Smooth muscle cell of the umbilical artery (primary cell): Measurements from ENCODE around the gene PNPLA7. TPM values are rescaled to one million over a fixed set of nuclear protein-coding genes. Genes with fewer than 3 reads are reported as not detected.

Experiments
- total RNA-seq: library from RNA; depleted of rRNA; stranded (reverse); fragments of >200 nt; gene quantifications from 2 replicates; pipeline ENCODE4 v1.2.3, GENCODE V29; 2014

Gene PNPLA7
- total RNA-seq = 0.59 and 2.3 TPM in 2 replicates

GRCh38 chr9:137550231-137550621 is at the start of gene PNPLA7:
Gene PNPLA7 (minus strand): TSS chr9:137550402. CDS start chr9:137550197, 205 bp downstream.

GRCh38 chr9:137590469-137591383 is 40.5 kb upstream of the PNPLA7 start, which contains the start of gene ZMYND19:
Gene ZMYND19 (minus strand): TSS chr9:137590512. CDS start chr9:137590263, 249 bp downstream.

GRCh38 chr9:137578518-137579258 is 28.5 kb upstream of the PNPLA7 start, which contains the start of gene DPH7:
Gene DPH7 (minus strand): TSS chr9:137578925. CDS start chr9:137578777, 148 bp downstream.

GRCh38 chr9:137551264-137552021 is 1.2 kb upstream of the PNPLA7 start, which contains the start of gene MRPL41:
Gene MRPL41 (plus strand): TSS chr9:137551879. CDS start chr9:137552082, 203 bp downstream.

GRCh38 chr9:137459152-137459600 is 91.0 kb downstream of the PNPLA7 start, which contains the start of gene NSMF:
Gene NSMF (minus strand): TSS chr9:137459334. CDS start chr9:137459102, 232 bp downstream.

GRCh38 chr9:137441289-137441934 is 108.8 kb downstream of the PNPLA7 start, which contains the start of gene ENTPD8:
Gene ENTPD8 (minus strand): TSS chr9:137441357. CDS start chr9:137438285, 3,072 bp downstream.

GRCh38 chr9:137422604-137423513 is 127.3 kb downstream of the PNPLA7 start, which contains the start of the genes EXD3 and NOXA1:
Gene EXD3 (minus strand): TSS chr9:137423162. CDS start chr9:137395357, 27,805 bp downstream.
Gene NOXA1 (plus strand): TSS chr9:137423393. CDS start chr9:137423530, 137 bp downstream.

Other genes with a start within 250 kb of the PNPLA7 start
- 0.18 and 0.30 TPM in 2 replicates for gene NRARP, start 248.1 kb downstream of the PNPLA7 start, total RNA-seq
- gene EXD3, start 127.2 kb downstream of the PNPLA7 start, total RNA-seq = 10.8 and 12.2 TPM in 2 replicates
- 0.18 and 0.30 TPM in 2 replicates for gene NOXA1, start 127.0 kb downstream of the PNPLA7 start, total RNA-seq
- not detected in 2 replicates for gene ENTPD8, start 109.0 kb downstream of the PNPLA7 start, total RNA-seq
- gene NSMF, start 91.1 kb downstream of the PNPLA7 start, total RNA-seq = 11.3 and 26.0 TPM in 2 replicates
- gene MRPL41, start 1.5 kb upstream of the PNPLA7 start, total RNA-seq = 31.2 and 39.8 TPM in 2 replicates
- 25.2 and 28.8 TPM in 2 replicates for gene DPH7, start 28.5 kb upstream of the PNPLA7 start, total RNA-seq
- gene ZMYND19, start 40.1 kb upstream of the PNPLA7 start, total RNA-seq = 18.3 and 18.4 TPM in 2 replicates
- 10.7 and 21.8 TPM in 2 replicates for gene ARRDC1, start 55.3 kb upstream of the PNPLA7 start, total RNA-seq
- 30.6 and 58.9 TPM in 2 replicates for gene EHMT1, start 68.6 kb upstream of the PNPLA7 start, total RNA-seq